Tongue (tissue), 2 donors: ENCODE results near the gene PSEN1. TPM values are rescaled to one million over a fixed set of nuclear protein-coding genes. Genes with fewer than 3 reads are reported as not detected.

ENCODE experiments used
- DNase-seq: peaks from one replicate; pipeline ENCODE4 v3.0.0-alpha.2; 2015
- total RNA-seq: library from RNA; depleted of rRNA; stranded (reverse); fragments of >200 nt; gene quantifications from one replicate; pipeline ENCODE4 v1.2.3, GENCODE V29; 2014

PSEN1 gene
- total RNA-seq, 1 donor from 2014 or later = 49.5 TPM

- DNase-seq = no peak
These were observed 84.3 kb downstream of the PSEN1 start for GRCh38 chr14:73220634-73221033.

GRCh38 chr14:73221945-73222344 is 85.6 kb downstream of the PSEN1 start:
- DNase-seq = no peak

- DNase-seq = peak; percentile 20
These were observed 86.7 kb downstream of the PSEN1 start for GRCh38 chr14:73223049-73223448.

- no peak for DNase-seq
These were observed 89.2 kb downstream of the PSEN1 start for GRCh38 chr14:73225496-73225895.

GRCh38 chr14:73227812-73228781 is 91.8 kb downstream of the PSEN1 start:
- peak; percentile 89 for DNase-seq

GRCh38 chr14:73230051-73230450 is 93.7 kb downstream of the PSEN1 start:
- DNase-seq = no peak

- no peak for DNase-seq
These were observed 95.9 kb downstream of the PSEN1 start for GRCh38 chr14:73231981-73232851.

GRCh38 chr14:73232984-73233383 is 96.7 kb downstream of the PSEN1 start:
- DNase-seq = no peak

- DNase-seq = no peak
These were observed 97.3 kb downstream of the PSEN1 start for GRCh38 chr14:73233564-73233963.

- DNase-seq = no peak
These were observed 97.7 kb downstream of the PSEN1 start for GRCh38 chr14:73234029-73234428.

GRCh38 chr14:73234586-73235394 is 98.5 kb downstream of the PSEN1 start:
- DNase-seq = no peak

GRCh38 chr14:73235531-73236155 is 99.3 kb downstream of the PSEN1 start:
- DNase-seq = peak; percentile 13

- DNase-seq = no peak
These were observed 99.8 kb downstream of the PSEN1 start for GRCh38 chr14:73236157-73236556.

GRCh38 chr14:73236752-73237218 is 100.5 kb downstream of the PSEN1 start:
- no peak for DNase-seq

GRCh38 chr14:73237219-73237785 is 101.0 kb downstream of the PSEN1 start, which contains the start of gene PAPLN:
Gene PAPLN, plus strand, starts transcription at chr14:73237506. Its CDS starts 2,273 bp downstream, at chr14:73239779.
- no peak for DNase-seq

- DNase-seq = no peak
These were observed 101.6 kb downstream of the PSEN1 start for GRCh38 chr14:73237786-73238423.

GRCh38 chr14:73238424-73238852 is 102.1 kb downstream of the PSEN1 start:
- DNase-seq = peak; percentile 21

- DNase-seq = no peak
These were observed 102.6 kb downstream of the PSEN1 start for GRCh38 chr14:73238941-73239340.

GRCh38 chr14:73239393-73240241 is 103.3 kb downstream of the PSEN1 start:
- DNase-seq = peak; percentile 65
